HG02678 (cell line): ENCODE measurements around the gene PCSK6.

Experiments
- ATAC-seq: cut with Tn5 transposase; IDR thresholded peaks from one replicate; pipeline ENCODE4 v1.9.1; 2021; ENCODE audit warnings: mild to moderate bottlenecking, moderate library complexity; ENCODE audit not compliant: unreplicated experiment

PCSK6 gene

GRCh38 chr15:101483462-101483861 is 6.0 kb downstream of the PCSK6 start:
- no peak for ATAC-seq

GRCh38 chr15:101482526-101483371 is 6.8 kb downstream of the PCSK6 start:
- no peak for ATAC-seq

GRCh38 chr15:101481917-101482525 is 7.5 kb downstream of the PCSK6 start:
- ATAC-seq = no peak

GRCh38 chr15:101481381-101481705 is 8.2 kb downstream of the PCSK6 start:
- ATAC-seq = no peak

- ATAC-seq = no peak
Observed at GRCh38 chr15:101480613-101481380, 8.7 kb downstream of the PCSK6 start.

- no peak for ATAC-seq
Observed at GRCh38 chr15:101479851-101480612, 9.5 kb downstream of the PCSK6 start.

- ATAC-seq = no peak
Observed at GRCh38 chr15:101479342-101479845, 10.1 kb downstream of the PCSK6 start.

GRCh38 chr15:101478701-101479341 is 10.7 kb downstream of the PCSK6 start:
- no peak for ATAC-seq

GRCh38 chr15:101477851-101478362 is 11.6 kb downstream of the PCSK6 start:
- no peak for ATAC-seq

- no peak for ATAC-seq
Observed at GRCh38 chr15:101476756-101477155, 12.8 kb downstream of the PCSK6 start.

- ATAC-seq = no peak
Observed at GRCh38 chr15:101474983-101475382, 14.5 kb downstream of the PCSK6 start.

GRCh38 chr15:101474233-101474632 is 15.3 kb downstream of the PCSK6 start:
- no peak for ATAC-seq

GRCh38 chr15:101472033-101472432 is 17.5 kb downstream of the PCSK6 start:
- ATAC-seq = no peak

GRCh38 chr15:101470548-101471239 is 18.8 kb downstream of the PCSK6 start:
- ATAC-seq = no peak

GRCh38 chr15:101469520-101470288 is 19.8 kb downstream of the PCSK6 start:
- no peak for ATAC-seq

GRCh38 chr15:101466188-101466587 is 23.3 kb downstream of the PCSK6 start:
- ATAC-seq = no peak

- no peak for ATAC-seq
Observed at GRCh38 chr15:101464999-101465669, 24.4 kb downstream of the PCSK6 start.

- no peak for ATAC-seq
Observed at GRCh38 chr15:101464256-101464998, 25.1 kb downstream of the PCSK6 start.
